ENCODE data around the gene TCIRG1.

TCIRG1 gene

DNA sequence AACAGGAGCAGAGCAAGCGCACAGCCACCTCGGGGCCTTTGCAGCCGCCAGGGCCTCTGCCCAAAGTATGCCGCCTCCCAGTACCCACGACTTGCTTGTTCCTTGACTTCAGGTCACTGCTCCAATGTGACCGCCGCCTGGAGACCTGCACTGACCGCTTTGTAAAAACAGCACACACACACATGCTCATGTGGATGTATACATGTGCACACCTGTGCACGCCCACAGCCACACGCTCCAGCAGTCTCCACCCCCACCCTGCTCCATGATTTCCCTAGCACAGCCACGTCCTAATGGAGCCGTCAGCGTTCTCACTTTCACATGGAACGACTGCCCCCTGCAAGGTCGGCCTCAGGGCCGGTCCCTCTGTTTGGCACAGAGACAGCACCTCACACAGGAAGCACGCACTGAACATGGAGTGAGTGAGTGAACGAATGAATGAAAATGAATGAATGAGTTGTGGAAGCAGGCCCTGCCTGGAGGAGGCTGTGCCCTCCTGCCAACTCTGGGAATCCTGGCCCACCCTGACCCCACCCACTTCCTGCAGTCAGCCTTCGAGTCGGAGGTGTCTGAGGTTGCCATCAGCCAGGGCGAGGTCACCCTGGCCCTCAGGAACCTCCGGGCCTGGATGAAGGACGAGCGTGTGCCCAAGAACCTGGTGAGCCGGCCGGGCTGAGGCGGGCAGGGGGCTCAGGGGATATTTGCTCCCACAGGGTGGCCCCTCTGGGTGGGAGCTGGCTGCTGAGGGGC lies 20.7 kb upstream of the TCIRG1 start:
- DNase-seq: no peak

DNA sequence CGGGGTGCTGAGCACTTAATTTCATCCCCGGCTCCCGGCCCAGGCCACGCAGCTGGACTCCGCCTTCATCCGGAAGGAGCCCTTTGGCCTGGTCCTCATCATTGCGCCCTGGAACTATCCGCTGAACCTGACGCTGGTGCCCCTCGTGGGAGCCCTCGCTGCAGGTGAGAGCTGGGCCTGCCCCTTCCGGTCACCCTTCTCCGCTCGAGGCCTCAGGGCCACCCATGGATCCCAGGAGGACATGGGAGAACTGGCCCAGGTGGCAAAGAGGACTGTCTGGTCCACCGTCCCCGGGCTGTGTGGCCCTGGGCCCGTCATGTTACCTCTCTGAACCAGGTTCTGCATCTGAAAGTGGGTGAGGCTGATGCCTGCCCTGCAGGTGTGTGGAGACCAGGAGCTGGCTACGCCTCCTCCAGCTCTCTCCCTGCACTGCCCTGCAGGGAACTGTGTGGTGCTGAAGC lies 20.1 kb upstream of the TCIRG1 start:
- DNase-seq: no peak

DNA sequence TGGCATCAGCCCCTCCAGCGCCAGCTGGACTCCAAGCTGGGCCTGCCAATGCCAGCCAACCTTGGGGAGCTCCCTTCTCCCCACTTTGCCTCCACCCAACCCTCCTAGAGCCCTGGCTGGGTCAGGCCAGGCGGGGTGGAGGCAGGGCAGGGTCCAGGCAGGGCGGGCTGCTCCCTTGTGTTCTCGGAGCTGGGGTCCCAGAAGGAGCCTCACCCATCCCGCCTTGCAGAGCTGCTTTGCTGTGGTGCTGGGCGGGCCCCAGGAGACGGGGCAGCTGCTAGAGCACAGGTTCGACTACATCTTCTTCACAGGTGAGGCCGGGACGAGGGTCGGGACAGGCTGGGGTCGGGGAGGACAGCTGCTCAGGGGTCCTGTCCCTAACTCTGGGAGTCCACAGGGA lies 19.3 kb upstream of the TCIRG1 start:
- DNase-seq: no peak

DNA sequence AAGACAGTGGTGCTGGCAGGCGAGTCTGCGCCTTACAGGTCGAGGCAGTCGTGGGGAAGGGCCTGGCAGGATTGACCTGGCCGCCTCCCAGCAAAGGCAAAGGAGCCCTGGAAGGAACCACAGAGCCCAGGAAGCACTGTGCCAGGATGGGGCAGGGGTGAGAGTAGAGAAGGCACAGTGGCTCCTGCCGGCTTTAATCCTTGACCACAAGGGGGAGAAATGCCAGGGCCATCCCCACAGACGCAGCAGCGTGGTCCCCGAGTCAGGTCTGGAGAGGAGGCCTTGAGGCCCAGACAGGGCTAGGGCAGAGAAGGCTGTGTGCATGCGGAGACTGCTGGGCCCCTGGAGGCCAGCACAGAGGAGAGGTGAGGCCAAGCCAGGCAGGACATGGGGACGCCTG lies 18.2 kb upstream of the TCIRG1 start:
- DNase-seq: peak in 2 of 51 donors; percentile 20

DNA sequence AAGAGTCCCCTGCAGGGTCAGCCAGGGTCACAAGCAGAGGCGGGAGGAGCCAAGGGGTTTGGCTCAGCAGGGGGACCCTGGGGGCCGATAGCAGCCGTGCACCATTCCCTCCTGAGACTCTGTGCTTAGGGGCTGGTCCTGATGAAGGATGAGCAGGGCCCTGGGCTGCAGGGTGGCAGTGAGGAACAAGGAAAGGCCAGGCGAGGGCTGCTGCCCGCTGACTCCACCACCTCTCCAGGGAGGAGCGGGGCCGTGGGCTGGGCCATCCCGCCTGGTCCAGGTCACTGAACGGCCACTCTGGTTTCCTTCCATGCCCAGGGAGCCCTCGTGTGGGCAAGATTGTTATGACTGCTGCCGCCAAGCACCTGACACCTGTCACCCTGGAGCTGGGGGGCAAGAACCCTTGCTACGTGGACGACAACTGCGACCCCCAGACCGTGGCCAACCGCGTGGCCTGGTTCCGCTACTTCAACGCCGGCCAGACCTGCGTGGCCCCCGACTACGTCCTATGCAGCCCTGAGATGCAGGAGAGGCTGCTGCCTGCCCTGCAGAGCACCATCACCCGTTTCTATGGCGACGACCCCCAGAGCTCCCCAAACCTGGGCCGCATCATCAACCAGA lies 17.5 kb upstream of the TCIRG1 start:
- DNase-seq: no peak

DNA sequence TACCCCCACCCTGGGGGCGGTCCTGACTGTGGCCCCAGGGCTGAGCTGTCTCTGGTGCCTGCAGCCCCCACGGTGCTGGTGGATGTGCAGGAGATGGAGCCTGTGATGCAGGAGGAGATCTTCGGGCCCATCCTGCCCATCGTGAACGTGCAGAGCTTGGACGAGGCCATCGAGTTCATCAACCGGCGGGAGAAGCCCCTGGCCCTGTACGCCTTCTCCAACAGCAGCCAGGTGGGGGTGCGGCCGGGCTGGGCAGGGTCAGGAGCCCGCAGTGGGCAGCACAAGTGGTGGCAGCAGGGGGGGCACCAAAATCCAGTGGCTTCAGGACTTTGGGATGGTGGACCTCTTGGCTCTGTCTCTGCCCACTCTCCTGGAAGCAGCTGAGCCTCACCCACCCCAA lies 16.3 kb upstream of the TCIRG1 start:
- DNase-seq: no peak

DNA sequence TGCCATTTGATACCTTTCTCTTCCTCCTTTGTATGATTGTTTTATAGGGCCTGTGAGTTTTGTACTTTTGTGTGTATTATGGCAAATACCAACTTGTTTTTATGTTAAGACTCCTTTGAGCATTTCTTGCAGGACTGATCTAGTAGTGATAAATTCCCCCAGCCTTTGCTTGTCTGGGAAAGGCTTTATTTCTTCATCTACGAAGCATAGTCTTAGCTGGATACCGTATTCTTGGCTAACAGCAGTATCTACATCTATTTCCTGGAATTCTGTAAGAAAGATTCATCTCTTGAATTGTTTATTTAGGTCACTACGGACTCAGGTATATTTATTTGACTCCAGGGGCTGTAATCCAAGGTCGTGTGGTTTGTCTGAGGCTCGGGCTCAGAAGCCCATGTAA lies 14.3 kb upstream of the TCIRG1 start:
- no peak for DNase-seq

DNA sequence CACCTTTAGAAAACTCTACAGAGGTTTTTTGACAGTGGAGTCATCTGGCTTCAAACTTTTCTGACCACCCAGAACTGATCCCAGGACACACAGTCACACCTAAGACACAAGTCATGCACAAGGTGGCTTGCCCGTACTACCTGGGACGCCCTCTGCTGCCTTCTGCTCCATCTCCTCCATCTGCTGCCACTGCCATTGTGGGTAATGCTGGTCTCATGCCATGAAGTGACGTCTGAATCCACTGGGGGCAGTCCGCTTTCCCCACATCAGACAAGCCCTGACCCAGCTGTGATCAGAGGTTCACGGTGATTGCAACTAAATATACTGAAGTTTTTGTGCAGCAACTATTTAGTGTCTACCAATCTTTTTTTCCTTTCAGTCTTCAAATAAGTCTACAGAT lies 13.8 kb upstream of the TCIRG1 start:
- DNase-seq: no peak

DNA sequence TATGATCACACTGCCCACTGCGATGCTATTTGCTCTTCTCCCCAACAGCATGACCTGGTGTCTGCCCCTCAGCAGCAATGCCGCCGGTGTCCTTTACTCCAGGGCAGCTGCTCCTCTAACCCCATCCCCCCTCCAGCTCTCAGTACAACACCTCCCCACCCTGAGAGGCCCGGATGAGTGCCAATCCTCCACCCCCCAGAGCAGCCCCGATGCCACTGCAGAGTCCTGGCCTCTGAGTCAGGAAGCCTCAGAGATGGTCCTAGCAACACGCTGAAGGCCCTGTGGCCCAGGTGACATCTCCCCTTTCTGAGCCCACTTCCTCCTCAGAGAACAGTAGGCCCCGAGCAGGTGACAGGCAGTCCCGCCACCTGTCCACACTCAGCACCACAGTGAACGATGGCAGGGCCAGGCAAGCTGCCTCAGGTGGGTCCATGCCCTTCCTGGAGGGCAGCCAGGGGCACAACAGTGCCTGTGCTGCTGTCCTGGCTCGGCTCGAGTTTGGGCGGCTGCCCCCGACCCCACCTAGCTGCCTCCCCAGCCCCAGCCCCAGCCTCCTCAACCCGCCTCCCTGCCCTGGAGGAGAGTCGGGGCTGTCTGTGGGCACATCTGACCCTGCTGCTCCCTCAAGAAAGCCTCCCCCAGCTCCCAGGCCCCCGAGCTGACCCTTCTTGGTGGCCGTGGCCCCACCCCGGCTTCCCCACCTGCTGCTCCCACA lies 12.3 kb upstream of the TCIRG1 start:
- no peak for DNase-seq

DNA sequence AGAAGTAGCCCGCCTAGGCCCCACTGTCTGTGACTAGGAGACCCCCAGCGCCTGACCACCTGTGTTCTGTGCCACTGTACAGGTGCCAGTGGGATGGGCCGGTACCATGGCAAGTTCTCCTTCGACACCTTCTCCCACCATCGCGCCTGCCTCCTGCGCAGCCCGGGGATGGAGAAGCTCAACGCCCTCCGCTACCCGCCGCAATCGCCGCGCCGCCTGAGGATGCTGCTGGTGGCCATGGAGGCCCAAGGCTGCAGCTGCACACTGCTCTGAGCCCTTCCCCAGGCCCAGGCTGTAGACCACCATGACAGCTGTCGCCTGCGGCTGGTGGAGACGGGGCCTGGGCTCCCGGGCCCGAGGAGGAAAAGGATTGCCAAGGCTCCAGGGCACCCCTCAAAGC lies 11.2 kb upstream of the TCIRG1 start:
- no peak for DNase-seq

DNA sequence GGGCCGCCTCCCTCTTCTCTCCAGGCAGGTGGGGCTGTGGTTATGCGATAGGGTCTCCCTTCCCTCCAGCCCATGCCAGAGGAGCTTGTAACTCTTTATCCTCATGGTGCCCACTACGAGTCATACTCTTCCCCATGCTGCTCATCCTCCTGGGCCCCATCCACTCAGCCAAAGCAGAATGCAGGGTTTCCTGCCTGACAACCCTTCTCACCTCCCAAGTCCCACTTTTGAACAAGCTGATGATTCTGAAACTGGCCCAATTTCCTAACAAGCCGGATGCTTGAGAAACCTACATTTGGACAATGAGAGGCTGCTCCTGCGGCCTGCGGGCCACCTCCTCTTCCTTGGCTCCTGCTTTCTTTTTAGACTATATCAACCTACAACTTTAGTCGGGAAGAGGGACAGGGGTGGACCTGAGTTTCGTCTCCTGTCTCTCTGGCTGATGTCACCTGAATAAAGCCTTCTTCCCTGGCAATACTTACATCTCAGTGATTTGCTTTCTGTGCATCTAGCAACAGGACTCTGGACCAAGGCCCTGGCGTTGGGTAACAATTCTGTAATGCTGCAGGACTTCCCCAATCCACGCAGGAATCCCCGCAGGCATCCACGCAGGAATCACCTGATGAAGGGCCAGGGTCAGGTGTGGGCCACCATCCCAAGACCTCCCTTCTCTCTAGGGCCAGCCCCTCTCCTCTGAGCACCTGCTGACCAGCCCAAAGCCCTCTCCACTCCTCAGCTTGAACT lies 9.9 kb upstream of the TCIRG1 start:
- DNase-seq: no peak

DNA sequence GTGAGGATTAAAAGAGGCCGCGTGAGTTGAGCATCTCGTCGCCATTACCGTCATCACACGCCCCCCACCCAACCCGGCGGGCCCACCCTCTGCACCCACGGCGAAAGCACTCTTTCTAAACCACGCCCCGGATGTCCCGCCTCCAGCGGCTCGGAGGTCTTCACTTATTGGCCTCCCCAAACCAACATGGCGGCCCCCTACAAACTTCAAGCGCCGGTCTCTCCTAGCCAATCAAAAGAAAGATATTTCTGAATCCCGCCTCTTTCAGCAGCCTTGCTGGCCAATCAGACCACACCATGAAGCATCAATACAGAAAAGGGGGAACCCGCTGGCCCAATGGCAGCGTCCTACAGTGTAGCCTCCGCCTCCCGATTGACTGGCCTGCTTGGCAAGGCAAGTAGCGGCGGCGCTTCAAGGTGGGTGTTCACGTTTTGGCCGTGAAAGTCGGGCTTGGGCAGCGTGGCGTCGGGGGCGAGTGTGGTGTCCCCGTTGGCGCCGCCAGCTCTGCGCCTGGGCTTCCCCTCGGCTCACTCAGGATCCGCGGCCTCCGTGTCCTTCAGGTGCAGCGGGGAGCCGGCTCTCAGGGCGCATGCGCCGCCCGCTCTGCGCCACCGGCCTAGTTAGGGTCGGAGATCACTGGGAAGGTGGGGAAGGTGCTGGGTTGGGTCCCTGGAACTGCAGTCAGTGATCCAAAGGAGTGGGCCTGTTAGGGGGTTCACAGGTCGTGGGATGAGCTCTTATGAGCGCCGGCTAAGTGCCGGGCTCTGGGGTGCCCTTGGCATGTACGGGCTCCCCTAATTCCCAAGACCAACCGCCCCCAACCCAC lies 8.3 kb upstream of the TCIRG1 start, which contains the start of gene NDUFS8:
Gene NDUFS8, plus strand, starts transcription at position 364 of the 826 bp plus-strand sequence. CDS start 1,471 bp downstream, outside the sequence.
- DNase-seq: peak; percentile 87 to 99 (median 96)

DNA sequence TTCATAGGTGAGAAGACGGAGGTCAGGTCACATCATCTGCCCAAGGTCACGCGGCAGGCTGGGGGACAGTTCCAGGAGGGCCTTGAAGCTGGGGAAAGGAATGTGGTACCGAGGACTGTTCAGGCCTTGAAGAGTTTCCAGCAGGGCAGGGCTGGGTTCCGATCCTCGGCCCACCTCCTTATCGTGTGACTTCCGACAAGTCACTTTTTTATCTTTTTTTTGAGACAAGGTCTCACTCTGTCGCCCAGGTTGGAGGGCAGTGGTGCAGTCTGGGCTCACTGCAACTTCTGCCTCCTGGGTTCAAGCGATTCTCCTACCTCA lies 7.7 kb upstream of the TCIRG1 start:
- DNase-seq: no peak

DNA sequence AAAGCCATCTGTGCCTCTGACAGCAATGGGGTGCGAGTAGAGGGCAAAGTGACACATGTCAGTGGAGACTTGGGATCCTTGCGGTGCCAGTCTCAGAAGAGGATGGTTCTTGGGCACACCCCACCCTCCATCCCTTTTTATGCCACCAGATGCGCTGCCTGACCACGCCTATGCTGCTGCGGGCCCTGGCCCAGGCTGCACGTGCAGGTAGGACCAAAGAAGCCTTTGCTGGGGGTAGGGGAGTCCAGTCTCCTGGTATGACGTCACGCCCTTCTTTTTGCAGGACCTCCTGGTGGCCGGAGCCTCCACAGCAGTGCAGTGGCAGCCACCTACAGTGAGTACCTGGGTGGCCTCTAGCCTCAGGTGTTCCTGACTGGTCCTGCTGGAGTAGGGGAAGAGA lies 6.8 kb upstream of the TCIRG1 start:
- DNase-seq: no peak

DNA sequence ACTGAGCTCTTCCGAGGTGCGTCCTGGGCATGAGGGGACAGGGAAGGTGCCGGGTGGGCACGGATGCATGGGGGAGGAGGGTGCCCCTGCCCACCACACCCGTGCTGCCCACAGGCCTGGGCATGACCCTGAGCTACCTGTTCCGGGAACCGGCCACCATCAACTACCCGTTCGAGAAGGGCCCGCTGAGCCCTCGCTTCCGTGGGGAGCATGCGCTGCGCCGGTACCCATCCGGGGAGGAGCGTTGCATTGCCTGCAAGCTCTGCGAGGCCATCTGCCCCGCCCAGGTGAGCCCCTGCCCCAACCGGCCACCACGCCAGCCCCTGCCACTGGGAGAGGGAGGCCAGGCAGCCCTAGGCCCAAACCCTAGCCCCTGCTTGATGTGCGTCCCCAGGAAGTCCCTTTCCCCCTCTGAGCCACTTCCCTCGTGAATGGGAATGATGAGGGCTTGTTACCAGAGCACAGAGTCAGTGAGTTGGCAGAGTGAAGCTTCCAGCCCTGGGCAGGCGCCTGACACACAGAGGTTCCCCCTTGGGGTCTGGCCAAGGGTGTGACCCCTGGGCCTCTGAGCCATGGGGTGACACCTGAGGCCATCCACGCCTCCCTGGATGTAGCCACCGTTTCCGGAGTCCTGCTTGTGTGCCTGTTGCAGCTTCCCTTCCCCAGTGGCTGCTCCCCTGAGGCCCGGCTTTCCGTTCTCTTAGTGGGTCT lies 5.7 kb upstream of the TCIRG1 start:
- no peak for DNase-seq

DNA sequence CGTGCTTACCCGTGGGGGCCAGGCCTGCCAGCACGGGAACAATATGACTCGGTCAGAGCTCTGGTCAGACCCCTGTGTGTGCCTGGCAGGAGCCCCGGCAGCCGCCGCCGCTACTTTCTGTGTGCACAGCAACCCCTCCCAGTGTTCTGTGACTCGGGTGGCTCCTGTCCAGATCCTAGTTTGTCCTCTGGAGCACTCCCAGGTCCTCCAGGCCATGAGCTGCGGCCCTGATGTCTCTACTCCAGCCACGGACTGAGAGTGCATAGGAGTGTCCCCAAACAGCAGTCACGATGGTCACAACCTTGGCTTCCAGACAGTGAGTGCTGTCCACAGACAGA lies 5.1 kb upstream of the TCIRG1 start:
- peak in 4 of 51 donors; percentile 15 to 26 (median 22) for DNase-seq

DNA sequence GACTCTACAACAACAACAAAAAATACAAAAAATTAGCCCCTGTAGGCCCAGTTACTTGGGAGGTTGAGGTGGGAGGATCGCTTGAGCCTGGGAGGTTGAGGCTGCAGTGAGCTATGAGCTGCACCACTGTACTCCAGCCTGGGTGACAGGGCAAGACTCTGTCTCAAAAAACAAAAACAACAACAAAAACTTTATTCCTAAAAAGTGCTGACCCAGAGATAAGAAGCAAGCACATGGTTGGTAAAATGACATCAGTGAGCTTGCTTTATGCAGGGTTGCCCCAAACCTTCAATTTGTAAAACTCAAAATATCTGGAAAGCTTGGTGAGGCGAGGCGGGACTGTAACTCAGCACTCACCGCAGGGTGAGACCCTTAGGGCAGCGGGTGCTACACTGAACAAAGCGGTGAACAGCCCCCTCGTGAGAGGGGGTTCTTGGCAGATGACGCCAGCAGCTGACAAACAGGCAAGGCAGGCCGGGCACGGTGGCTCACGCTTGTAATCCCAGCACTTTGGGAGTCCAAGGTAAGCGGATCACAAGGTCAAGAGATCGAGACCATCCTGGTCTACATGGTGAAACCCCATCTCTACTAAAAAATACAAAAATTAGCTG lies 3.5 kb upstream of the TCIRG1 start:
- DNase-seq: no peak

DNA sequence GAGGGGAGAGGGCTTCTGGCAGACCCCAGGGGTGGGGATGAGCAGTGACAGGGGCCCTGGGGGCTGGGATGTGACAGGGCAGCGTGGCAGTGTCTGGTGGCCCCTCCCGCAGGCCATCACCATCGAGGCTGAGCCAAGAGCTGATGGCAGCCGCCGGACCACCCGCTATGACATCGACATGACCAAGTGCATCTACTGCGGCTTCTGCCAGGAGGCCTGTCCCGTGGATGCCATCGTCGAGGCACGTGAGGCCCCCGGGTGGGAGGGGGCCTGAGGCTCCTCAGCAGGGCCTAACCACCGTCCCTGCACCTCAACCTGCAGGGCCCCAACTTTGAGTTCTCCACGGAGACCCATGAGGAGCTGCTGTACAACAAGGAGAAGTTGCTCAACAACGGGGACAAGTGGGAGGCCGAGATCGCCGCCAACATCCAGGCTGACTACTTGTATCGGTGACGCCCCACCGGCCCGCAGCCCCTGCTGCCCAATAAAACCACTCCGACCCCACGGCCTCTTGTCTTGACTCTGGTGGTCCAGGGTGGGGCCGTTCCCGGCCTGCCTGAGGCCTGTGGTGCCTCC lies 2.6 kb upstream of the TCIRG1 start:
- no peak for DNase-seq

DNA sequence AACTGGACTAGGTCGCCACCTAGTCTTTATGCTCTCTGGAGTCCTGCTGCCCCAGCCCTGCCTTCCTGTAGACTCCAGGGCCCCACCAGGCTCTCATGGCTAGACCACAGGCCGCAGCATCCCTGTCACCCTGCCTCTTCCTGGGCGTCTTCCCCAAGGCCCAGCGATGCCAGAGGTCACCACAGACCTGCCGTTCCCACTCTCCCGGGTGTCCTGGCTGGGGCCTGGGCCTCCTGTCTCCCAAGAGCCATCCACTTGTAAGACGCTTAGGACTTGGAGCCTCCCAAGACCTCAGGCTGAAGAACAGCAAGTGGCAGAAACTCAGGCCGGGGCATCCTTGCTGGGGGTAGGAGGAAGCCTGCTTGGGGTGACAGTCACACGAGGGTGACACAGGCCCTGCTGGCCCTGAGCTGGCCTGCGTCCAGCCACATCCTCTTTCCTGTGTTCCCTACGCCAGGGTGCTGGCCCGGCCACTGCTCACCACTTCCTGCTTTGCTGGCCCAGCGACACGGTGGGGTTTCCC lies 2.0 kb upstream of the TCIRG1 start:
- DNase-seq: peak in 10 of 51 donors; percentile 14 to 41 (median 32)
